Pancreas (tissue), 10 donors: ENCODE measurements around the gene SPRING1. TPM values are rescaled to one million over a fixed set of nuclear protein-coding genes. Genes with fewer than 3 reads are reported as not detected.

Experiments used
- ATAC-seq, 4 donors: fragments of 200-7000 bp; cut with Tn5 transposase; one replicate each; pipeline versions ENCODE4 v1.8.0 to v1.9.1; 2020; ENCODE audit warnings: mild to moderate bottlenecking in 4 of 4, moderate library complexity in 4 of 4
- DNase-seq, 6 donors: peaks; one replicate each; pipeline ENCODE4 v3.0.0-alpha.2; 2020
- FAIRE-seq: peaks from 2 replicates; lab custom pipeline; 2012; peaks lifted over from hg19 to GRCh38; lab: Jason Lieb, UNC
- H3K27ac ChIP-seq, 4 donors: fragments of 200-600 bp; sonication (generic); 1 replicate in 3 of 4; 2 replicates in 1 of 4; pipeline versions ENCODE4 v1.5.0 to v1.8.0; 2020
- H3K27me3 ChIP-seq, 4 donors: fragments of 200-600 bp; one replicate each; pipeline ENCODE4 v1.8.0; 2021
- H3K36me3 ChIP-seq, 3 donors: fragments of 200-600 bp; sonication (generic) in 1 of 3; one replicate each; pipeline versions ENCODE4 v1.5.0 to v1.8.0; 2020 to 2021
- H3K4me1 ChIP-seq, 3 donors: fragments of 200-600 bp; one replicate each; pipeline ENCODE4 v1.8.0; 2021
- H3K4me3 ChIP-seq, 4 donors: fragments of 200-600 bp; sonication (generic) in 2 of 4; one replicate each; pipeline versions ENCODE4 v1.5.0 to v1.8.0; 2020 to 2021
- H3K9me3 ChIP-seq, 4 donors: fragments of 200-600 bp; one replicate each; pipeline ENCODE4 v1.8.0; 2021
- WGBS, 2 donors: extraction: QIAGEN DNeasy Blood & Tissue Kit; methylation state at CpG; one replicate each; pipeline ENCODE4 v1.1.7; 2013; 5-methylcytosine and 5-hydroxymethylcytosine counted together
- intact Hi-C, 3 donors: fragments of 100-400 bp; cut with DNase I; formaldehyde crosslinking; loops; one replicate each; pipeline versions ENCODE4 v1.11.1 to v1.14.2; 2022
- polyA plus RNA-seq, 2 donors: library from polyadenylated mRNA; stranded (reverse); fragments of 200-250 nt; gene quantifications; one replicate each; pipeline ENCODE4 v1.2.3, GENCODE V29; 2013
- total RNA-seq, 6 donors: library from RNA; stranded (reverse); fragmentation: NEBNext Ultra II Directional in 4 of 6; extraction: Animal tissue kit (Norgen Biotek cat#: 25700) in 4 of 6; gene quantifications; one replicate each; pipeline versions ENCODE4 v1.2.1 to v1.2.4, GENCODE V29; 2021 to 2023
- TF ChIP-seq, protein P1 (sequence below), 4 donors: fragments of 200-600 bp; sonication (generic) in 3 of 4; IDR thresholded peaks; one replicate each; pipeline versions ENCODE4 v1.5.0 to v1.8.0; 2021; ENCODE audit warnings: antibody characterized with exemption in 4 of 4
- donor health status: healthy with polysubstance abuse.
- donor health status: DM: no; HTN: no; CAD: no; lungs with moderate emphysema.
- donor health status: DM: no; HTN: no; CAD: no.
- donor health status: control.
- donor health status: control.
- donor health status: Bipolar disorder and iron deficiency.
- donor health status: DM: yes; HTN: yes; CAD: no.
- donor health status: DM: no; HTN: no; CAD: no.
- donor health status: DM: no; HTN: no; CAD: no.
- donor health status: DM: yes; HTN: yes; CAD: no.

Gene SPRING1
- total and polyA plus RNA-seq, 8 donors: 7.5 to 21.9 (median 10.5) TPM

DNA sequence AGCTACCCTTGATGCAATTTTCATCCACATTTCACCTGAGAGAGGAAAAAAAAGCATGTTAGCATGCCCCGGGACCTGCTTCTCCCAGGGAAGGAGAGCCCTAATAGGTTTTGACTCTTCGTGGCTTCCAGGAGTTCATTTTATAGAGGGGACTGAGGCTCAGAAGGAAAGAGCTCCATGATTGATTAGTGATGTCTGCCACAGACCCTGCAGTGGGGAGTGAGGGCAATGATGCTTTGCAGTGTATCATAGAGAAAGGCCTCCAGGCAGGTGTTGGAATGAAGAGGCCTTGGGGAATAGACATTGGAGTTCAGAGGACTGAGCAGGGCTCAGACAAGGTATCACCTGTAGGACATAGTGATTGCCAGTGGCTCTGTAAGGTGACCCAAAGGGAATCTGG lies 41.7 kb upstream of the SPRING1 start:
- DNase-seq (no peak), ATAC-seq (no peak), FAIRE-seq (no peak)
- no peak overlapping the region for H3K4me3 ChIP-seq
- H3K27ac ChIP-seq: no peak overlapping the region
- no peaks in the 10 kb centered on the region for H3K9me3 ChIP-seq
- intact Hi-C loops: no loop called here
- no peaks in the 10 kb centered on the region for H3K27me3 ChIP-seq
- TF ChIP-seq, protein P1, sequence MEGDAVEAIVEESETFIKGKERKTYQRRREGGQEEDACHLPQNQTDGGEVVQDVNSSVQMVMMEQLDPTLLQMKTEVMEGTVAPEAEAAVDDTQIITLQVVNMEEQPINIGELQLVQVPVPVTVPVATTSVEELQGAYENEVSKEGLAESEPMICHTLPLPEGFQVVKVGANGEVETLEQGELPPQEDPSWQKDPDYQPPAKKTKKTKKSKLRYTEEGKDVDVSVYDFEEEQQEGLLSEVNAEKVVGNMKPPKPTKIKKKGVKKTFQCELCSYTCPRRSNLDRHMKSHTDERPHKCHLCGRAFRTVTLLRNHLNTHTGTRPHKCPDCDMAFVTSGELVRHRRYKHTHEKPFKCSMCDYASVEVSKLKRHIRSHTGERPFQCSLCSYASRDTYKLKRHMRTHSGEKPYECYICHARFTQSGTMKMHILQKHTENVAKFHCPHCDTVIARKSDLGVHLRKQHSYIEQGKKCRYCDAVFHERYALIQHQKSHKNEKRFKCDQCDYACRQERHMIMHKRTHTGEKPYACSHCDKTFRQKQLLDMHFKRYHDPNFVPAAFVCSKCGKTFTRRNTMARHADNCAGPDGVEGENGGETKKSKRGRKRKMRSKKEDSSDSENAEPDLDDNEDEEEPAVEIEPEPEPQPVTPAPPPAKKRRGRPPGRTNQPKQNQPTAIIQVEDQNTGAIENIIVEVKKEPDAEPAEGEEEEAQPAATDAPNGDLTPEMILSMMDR (IDR thresholded peaks at IDR 0.05): no peak
- H3K36me3 ChIP-seq: no peaks in the 10 kb centered on the region
- WGBS, 2 donors: 85 to 94% methylated on average over 2 of the region's 2 CpGs
- no peaks in the 10 kb centered on the region for H3K4me1 ChIP-seq

DNA sequence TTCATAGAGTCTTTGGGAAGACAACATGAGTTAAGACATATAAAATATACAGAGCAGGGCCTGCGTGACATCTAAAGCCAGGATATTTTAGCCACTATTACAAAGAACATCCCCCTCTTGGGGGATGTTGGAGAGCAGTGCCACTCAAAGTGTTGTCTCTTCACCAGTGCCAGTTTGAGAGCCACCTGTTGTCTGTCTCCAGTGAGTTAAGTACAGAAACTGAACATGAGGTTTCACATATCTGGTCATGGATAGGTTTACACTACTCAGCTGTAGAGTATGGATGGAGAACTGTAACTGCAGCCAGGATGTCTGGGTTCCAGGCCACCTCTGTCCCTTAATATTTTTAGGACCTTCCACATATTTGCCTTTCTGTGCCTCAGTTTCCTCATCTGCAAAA lies 39.4 kb upstream of the SPRING1 start:
- no peaks in the 10 kb centered on the region for H3K27me3 ChIP-seq
- no peak overlapping the region for H3K27ac ChIP-seq
- no peaks in the 10 kb centered on the region for H3K9me3 ChIP-seq
- TF ChIP-seq, protein P1 (IDR thresholded peaks at IDR 0.05): no peak
- H3K4me3 ChIP-seq: no peak overlapping the region
- no peaks in the 10 kb centered on the region for H3K4me1 ChIP-seq
- FAIRE-seq (no peak), DNase-seq (no peak), ATAC-seq (no peak)
- H3K36me3 ChIP-seq: no peaks in the 10 kb centered on the region
- WGBS, 2 donors: 95 to 100% methylated on average over 1 of the region's 1 CpG
- intact Hi-C loops: no loop called here

DNA sequence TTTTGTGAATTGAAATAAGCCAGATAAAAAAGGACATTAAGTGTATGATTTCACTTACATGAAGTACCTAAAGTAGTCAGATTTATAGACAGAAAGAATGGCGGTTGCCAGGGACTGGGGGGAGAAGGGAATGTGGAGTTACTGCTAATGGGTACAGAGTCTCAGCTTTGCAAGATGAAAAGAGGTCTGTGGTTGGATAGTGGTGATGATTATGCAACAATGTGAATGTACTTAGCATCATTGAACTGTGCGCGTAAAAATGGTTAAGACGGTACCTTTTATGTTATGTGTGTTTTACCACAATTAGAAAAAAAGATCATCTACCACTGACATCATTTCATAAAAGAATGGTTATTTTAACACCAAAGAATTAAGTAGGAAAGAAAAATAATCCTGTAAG lies 36.2 kb upstream of the SPRING1 start:
- TF ChIP-seq, protein P1 (IDR thresholded peaks at IDR 0.05): no peak
- Histone ChIP-seq H3K9me3 (no peaks in the 10 kb centered on the region), H3K27me3 (no peaks in the 10 kb centered on the region), H3K27ac (no peak overlapping the region), H3K4me3 (no peak overlapping the region), H3K36me3 (no peaks in the 10 kb centered on the region), H3K4me1 (no peaks in the 10 kb centered on the region)
- DNase-seq (no peak), ATAC-seq (no peak), FAIRE-seq (no peak)
- intact Hi-C loops: no loop called here
- 70 to 83% methylated on average over 4 of the region's 4 CpGs for WGBS, 2 donors

DNA sequence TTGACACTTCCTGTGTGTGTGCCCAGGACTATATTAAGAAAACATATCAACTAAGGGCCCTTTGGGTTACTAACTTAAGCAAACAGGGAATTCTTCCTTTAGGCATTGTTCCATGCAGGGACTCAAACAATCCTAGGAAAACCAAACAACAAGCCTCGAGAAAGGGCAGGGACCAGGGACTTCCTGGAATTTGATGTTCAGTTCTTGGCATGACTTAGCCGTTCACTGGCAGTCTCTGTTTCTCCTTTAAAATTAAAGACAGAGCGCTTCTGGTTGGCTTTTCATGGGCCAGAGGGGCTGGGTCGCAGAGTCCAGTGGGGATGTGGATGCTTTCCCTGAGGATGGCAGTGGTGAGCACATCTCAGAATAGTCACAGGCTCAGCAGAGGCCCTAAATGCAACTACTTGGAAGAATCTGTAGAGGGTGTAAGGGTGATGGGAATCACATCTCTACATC lies 35.4 kb upstream of the SPRING1 start:
- Histone ChIP-seq H3K4me1 (no peaks in the 10 kb centered on the region), H3K27me3 (no peaks in the 10 kb centered on the region), H3K27ac (no peak overlapping the region), H3K4me3 (no peak overlapping the region), H3K9me3 (no peaks in the 10 kb centered on the region), H3K36me3 (no peaks in the 10 kb centered on the region)
- FAIRE-seq (no peak), DNase-seq (no peak), ATAC-seq (no peak)
- 68 to 77% methylated on average over 4 of the region's 4 CpGs for whole genome bisulfite sequencing, 2 donors
- TF ChIP-seq, protein P1 (IDR thresholded peaks at IDR 0.05): no peak
- intact Hi-C loops: no loop called here

DNA sequence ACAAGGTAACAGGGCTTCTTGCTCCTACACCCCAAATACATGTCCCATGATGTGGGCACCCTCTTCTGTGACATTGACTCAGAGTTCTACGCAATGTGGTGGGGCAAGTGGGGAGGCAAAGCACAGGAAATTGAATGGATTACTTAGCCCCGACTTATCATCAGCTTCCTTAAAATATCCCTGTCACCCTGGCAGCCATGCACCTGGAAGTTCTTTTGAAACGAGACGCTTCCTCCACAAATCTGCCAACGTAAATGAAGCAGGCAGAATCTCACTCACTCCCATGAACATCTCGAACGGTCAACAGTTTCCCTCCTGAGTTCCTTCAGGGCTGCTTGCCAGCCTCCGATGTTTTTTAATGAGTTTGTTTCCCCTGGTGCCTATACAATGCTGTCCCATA lies 33.8 kb upstream of the SPRING1 start:
- FAIRE-seq: no peak
- Histone ChIP-seq H3K27me3 (no peaks in the 10 kb centered on the region), H3K9me3 (no peaks in the 10 kb centered on the region), H3K4me1 (no peaks in the 10 kb centered on the region), H3K4me3 (no peak overlapping the region), H3K36me3 (no peaks in the 10 kb centered on the region), H3K27ac (no peak overlapping the region)
- TF ChIP-seq, protein P1 (IDR thresholded peaks at IDR 0.05): no peak
- no peak for ATAC-seq
- no peak for DNase-seq
- 66 to 76% methylated on average over 8 of the region's 8 CpGs for WGBS, 2 donors
- intact Hi-C loops: no loop called here
